22Rv1 (cell line): ENCODE data around the gene COMT.

Experiments used
- CTCF ChIP-seq: fragments of 450-650 bp; IDR thresholded peaks from 2 replicates; pipeline ENCODE4 v1.5.1; 2017; ENCODE audit warnings: mild to moderate bottlenecking
- ZFX ChIP-seq: fragments of 450-650 bp; IDR thresholded peaks from 2 replicates; pipeline ENCODE4 v1.6.1; 2017; ENCODE audit warnings: antibody characterized with exemption, borderline replicate concordance

GRCh38 chr22:19962909-19963806 lies 21.6 kb downstream of the COMT start:
- TF ChIP-seq CTCF (no peak), ZFX (no peak)
